C4-2B (cell line): Measurements from ENCODE around the gene MAP2.

Experiments
- CTCF ChIP-seq: fragments of 450-650 bp; conservative IDR thresholded peaks from 2 replicates; pipeline ENCODE4 v1.5.1; 2017; ENCODE audit warnings: mild to moderate bottlenecking
- ZFX ChIP-seq: fragments of 450-650 bp; IDR thresholded peaks from 2 replicates; pipeline ENCODE4 v1.6.1; 2017

GRCh38 chr2:209600341-209601171 lies 176.7 kb downstream of the MAP2 start:
- no peak for TF ChIP-seq CTCF
- no peak for TF ChIP-seq ZFX
